SK-MEL-5 (cell line): ENCODE measurements around the gene TFRC. TPM values are rescaled to one million over a fixed set of nuclear protein-coding genes. Genes with fewer than 3 reads are reported as not detected.
"Not testable (repeated sequence)": the region's sequence is repeated elsewhere in the genome, so short reads cannot be mapped to it uniquely, and the experiment has no call there.

Experiments
- DNase-seq: peaks from one replicate; pipeline ENCODE4 v3.0.0-alpha.2; 2016; ENCODE audit warnings: low read depth, low spot score
- in situ Hi-C: cut with HindIII; loops from 2 replicates; pipeline ENCODE4 v1.10.0; 2016; ENCODE audit warnings: low sequenced_read_pairs, high pct_unique_total_duplicates, low pct_unique_long_range_greater_than_20kb
- total RNA-seq: library from RNA; depleted of rRNA; stranded (reverse); fragments of >200 nt; shearing (Covaris generic); gene quantifications from 2 replicates; pipeline ENCODE4 v1.2.3, GENCODE V29; 2014

TFRC gene
- total RNA-seq, 1 experiment from 2014 or later = 331 TPM

DNA sequence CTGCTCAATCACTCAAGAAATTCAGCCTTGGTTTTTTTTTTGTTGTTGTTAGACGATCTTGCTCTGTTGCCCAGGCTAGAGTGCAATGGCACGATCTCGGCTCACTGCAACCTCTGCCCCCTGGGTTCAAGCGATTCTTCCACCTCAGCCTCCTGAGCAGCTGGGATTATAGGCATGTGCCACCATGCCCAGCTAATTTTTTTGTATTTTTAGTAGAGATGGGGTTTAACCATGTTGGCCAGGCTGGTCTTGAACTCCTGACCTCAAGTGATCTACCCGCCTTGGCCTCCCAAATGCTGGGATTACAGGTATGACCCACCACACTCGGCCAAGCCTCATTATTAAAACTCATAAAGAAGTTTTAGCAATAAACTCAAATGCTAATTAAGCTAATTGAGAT, 25.5 kb downstream of the TFRC start:
- in situ Hi-C loops, DNase-seq: not testable (repeated sequence)

DNA sequence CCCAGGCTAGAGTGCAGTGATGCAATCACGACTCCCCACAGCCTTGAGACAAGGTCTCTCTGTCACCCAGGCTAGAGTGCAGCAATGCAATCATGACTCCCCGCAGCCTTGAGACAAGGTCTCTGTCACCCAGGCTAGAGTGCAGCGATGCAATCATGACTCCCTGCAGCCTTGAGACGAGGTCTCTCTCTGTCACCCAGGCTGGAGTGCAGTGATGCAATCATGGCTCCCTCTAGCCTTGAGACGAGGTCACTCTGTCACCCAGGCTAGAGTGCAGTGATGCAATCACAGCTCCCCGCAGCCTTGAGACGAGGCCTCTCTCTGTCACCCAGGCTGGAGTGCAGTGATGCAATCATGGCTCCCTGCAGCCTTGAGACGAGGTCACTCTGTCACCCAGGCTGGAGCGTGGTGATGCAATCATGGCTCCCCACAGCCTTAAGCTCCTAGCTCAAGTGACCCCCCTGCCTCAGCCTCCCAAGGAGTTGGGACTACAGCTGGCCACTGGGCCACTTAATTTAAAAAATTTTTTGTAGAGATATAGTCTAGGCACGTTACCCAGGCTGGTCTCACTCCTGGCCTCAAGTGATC, 26.1 kb downstream of the TFRC start:
- DNase-seq = no peak

DNA sequence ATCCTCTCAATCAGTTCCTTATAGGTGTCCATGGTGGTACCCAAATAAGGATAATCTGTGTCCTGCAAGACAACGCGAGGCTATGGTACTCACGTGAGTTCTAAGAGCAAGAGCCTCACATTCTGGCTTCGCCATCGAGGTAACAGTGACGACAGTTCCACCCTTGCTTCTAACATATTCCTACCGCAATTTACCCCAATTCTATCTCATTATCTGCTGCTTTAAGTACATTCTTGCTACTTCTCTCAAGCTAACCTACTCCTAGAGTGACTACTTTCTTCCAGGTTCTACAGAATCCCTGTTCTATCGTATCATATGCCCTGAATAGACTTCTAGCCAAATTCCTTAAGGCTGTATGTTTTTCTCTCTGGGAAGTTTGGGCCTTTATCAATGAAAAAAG, 26.6 kb downstream of the TFRC start:
- no peak for DNase-seq
- in situ Hi-C loops = no loop called here

More for the DNA sequence above, 26.1 kb downstream of the TFRC start:
- in situ Hi-C loops = no loop called here

DNA sequence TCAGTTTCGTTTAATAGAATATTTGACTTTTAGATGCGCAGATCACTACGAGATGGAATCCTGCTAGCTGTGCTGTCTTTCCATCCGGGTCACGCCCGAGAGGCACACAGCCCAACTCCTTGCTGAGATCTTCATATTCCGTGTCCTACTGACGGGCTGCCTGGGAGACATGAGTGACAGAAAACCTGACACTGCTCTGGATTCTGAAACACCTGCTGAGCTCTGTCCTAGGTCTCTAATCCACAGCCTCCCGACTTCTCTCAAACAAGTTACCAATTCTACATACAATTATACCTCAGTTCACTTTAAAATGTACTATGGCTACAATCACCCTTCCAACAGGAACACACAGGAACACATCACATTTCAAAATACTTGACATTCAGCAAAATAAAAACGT, 27.2 kb downstream of the TFRC start:
- in situ Hi-C loops = no loop called here
- DNase-seq = no peak

DNA sequence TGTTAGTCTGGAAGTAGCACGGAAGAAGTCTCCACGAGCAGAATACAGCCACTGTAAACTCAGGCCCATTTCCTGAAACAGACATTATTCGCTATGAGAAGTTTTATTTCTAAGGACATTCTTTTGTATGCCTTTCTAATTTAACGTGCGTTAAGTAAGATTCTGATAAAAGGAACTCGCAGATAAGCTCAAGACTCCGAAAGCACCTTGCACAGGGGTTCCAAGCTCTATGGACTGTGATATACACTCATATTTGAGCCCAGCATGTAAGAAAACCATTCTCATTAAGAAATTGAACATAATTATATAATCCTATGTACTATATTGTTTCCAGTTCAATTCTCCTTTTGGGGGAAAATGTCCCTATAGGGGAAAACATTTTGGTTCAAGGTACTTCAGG, 28.4 kb downstream of the TFRC start:
- DNase-seq = no peak
- in situ Hi-C loops = no loop called here

DNA sequence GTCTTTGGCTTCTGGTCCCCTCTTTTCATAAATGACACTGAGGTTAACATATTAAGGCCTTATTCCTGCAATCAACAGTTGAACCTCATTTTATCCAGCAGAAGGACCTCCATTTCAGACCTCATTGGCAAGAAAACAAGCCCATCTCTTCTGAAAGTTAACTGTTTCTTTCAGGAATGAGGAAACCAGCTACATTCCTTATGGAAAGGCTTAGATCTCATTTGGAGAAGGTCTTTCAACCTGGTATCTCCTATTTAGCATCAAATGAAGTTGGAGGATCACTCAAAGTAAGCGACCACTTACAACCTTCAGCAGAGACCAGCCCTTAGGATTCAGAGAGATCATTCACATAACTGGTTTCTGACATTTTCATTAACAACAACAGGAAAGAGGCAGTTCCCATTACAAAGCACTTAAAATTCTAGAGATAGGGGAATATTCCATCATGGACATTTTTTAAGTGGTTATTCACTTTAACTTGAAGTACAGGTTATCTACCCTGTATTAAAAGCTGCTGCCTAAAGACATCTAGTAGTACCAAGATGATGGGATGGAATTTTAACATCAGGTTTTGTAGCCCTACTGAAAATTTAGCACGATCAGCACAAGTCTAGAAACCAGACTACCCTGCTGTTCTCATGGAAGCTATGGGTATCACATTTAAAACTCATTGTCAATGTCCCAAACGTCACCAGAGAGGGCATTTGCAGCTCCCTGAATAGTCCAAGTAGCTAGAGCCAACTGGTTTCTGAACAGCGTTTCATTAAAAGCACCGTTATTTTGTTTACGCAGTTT, 30.4 kb downstream of the TFRC start:
- in situ Hi-C loops = no loop called here

DNA sequence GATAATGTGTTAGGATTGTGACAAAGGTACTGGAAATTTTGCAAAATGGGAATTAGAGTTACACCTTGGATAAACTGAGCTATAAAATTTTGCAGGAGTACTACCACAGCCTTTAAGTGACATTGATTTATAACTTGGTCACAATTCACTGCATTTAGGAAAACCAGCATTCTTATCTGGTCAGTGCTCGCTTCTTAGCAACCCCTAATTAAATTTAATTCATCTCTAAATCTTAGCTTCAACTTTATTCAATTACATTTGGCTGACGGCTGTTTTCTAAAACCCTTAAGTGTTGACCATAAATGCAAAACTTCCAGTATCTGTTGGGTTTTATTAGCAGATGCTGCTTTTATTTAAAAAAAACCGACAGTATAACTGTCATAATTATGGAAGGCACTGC, 31.3 kb downstream of the TFRC start:
- in situ Hi-C loops = no loop called here
- no peak for DNase-seq

More for the DNA sequence above, 30.4 kb downstream of the TFRC start:
- DNase-seq = no peak

DNA sequence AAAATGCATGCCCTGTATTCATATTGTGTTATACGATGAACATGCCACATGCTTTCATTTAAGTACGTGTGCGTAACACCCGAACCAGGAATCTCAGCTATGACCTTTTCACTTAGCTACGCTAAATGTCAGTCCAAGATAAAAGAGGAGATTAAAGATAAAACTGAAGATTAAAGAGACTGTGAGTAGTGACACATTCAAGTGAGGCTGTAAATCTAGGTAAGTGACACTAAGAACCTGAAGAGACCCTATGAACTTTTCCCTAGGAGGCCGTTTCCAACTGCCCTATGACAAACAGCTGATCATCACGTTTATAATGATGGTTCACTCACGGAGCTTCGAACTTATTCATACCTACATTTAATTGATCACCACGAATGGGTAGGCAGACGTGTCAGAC, 32.2 kb downstream of the TFRC start:
- in situ Hi-C loops = no loop called here
- DNase-seq = no peak

DNA sequence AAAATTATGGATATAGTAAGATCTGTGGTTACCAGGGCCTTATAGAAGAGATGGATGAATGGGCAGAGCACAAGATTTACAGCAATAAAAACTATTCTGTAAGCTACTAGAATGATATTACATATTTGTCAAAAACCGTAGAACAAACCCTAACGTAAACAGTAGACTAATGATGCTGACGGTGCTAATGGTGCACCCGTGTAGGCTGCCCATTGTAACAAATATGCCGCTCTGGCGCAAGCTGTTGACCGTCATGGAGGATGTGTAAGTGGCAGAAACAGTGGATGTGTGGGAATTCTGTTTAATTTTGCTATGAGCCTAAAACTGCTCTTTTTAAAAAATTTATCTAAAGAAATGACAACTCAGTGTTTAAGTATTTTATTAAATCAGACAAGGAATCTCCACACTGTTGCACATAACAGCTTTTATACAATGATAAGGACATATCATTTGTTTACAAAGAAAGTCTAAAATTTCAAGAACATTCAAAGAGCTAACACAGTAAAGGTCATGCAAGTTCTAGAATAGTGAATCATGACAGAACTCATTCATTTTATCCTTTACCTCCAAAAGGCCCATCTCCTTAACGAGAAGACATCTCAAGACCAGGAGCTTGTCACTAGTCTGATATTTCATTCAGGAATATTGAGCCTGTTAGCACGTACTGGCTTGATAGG, 32.8 kb downstream of the TFRC start:
- in situ Hi-C loops = no loop called here
- no peak for DNase-seq

DNA sequence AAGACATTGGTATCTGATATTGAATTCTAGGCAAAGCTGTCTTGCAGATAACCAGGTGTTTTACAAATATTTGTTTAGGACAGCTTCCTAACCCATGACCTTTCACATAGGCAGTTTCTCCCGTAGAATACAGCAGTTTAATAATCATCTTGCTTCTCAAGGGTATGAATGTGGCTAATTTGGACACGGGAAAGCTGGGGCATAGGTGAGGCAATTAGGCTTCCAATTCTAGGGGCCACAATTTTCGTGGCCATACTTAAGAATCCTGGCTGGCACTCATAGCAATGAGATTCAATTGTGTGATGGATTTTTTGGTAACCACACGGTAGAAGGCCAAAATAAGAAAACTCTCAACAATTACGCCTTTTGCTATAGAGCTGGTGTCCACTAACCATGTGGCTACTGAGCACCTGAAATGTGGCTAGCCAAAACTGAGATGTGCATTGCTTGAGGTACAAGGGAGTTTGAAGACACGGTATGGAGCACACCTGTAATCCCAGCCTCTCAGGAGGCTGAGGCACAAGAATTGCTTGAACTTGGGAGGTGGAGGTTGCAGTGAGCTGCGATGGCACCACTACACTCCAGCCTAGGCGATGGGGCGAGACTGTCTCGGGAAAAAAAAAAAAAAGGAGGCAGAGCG, 34.4 kb downstream of the TFRC start:
- DNase-seq = no peak

DNA sequence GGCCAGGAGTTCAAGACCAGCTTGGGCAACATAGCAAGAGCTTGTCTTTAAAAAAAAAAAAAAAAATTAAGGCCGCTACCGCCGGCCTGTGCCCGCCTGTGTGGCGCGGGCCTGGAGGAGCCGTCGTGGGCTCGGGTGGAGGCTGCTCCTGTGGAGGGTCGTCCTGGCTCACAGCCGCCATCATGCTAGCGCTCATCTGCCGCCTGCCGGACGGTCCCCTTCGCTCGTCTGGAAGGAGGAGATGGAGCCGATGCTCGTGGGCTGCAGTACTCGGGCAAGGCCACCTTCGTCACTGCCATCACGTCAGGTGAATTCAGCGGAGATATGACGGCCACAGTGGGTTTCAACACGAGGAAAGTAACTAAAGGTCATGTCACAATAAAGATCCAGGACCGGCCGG, 37.4 kb downstream of the TFRC start:
- DNase-seq = no peak
- in situ Hi-C loops = no loop called here

More for the DNA sequence above, 34.4 kb downstream of the TFRC start:
- in situ Hi-C loops = no loop called here

DNA sequence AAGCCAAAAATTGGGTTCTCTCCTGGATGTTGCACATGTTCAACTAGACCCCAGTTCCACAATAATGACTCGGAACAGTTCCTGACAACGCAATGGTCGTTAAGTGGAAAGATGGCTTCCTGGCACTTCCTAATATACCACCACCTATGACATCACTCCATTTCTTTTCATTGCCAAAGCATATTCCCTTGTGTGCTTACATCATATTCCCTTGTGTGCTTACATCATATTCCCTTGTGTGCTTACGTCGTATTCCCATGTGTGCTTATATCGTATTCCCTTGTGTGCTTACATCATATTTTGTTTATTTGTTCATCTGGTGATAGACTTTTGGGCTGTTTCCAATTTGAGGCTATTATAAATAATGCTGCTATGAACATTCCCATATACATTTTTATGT, 39.2 kb downstream of the TFRC start:
- in situ Hi-C loops = no loop called here
- DNase-seq = no peak

DNA sequence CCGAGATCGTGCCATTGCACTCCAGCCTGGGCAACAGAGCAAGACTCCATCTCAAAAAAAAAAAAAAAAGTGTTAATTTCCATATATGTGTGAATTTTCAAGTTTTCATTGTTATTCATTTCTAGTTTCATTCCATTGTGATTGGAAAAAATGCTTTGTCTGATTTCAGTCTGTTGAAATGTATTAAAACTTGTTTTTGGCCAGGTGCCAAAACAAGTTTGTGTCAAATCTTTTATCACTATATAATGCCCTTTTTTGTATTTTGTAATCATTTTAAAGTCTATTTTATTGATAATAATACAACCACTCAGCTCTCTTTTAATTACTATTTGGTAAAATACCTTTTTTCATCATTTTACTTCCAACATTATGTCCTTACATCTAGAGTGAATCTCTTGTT, 42.5 kb downstream of the TFRC start:
- DNase-seq = no peak
- in situ Hi-C loops = no loop called here

DNA sequence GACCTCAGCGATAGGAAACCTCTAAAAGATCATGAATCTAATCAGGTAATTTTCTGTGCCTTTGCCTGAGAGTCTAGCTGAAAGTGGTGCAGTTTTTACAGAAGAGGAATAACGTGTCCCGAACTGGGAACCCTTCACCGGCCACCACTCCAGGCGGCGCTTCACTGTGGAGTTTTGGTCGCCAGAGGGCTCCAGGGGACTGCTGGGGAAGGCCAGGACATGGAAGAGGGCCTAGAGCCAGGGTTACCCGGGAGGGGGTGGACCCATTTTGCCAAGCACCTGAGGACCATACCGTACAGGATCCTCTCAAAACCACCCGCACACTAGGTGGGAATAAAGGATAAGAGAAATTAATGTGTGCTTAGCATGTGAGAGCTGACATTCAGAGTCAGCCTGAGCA, 55.8 kb downstream of the TFRC start:
- DNase-seq = peak; percentile 61
- in situ Hi-C loops = not testable (repeated sequence)

DNA sequence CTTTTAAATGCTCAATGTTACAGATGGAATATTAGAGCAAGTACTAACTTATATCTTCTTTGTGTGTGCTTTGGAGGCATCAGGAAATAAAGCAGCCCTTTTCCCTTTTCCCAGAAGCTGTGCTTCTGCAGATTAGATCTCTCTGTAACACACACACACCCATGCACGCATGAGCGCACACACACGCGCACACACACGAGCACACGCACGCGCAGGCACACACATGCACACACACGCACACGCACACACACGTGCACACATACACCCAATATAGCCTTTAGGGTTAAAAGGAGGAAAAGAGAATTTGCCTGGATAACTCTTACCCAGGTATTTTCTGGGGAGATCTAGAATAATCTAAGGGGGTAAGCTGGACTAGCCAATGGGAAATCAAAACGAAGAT, 56.9 kb downstream of the TFRC start:
- in situ Hi-C loops = no loop called here
- DNase-seq = no peak

DNA sequence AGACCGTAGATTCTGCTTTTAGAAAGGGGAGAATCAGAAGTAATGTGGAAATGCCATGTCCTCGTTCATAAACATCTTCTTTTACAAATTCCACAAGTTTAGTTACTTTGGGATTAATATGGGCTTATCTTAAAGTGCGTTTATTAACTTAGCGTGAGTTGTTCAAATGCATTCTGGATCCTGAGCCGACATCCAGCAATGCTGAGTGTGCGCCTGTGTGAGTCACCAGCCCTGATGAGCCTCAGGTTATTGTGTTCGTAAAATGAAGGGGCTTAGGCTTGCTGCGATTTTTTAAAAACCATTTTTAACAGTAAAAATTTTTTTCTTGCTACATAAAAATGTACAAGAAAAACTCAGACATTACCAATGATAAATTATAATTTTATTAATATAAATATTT, 57.9 kb downstream of the TFRC start:
- in situ Hi-C loops = no loop called here
- DNase-seq = no peak

DNA sequence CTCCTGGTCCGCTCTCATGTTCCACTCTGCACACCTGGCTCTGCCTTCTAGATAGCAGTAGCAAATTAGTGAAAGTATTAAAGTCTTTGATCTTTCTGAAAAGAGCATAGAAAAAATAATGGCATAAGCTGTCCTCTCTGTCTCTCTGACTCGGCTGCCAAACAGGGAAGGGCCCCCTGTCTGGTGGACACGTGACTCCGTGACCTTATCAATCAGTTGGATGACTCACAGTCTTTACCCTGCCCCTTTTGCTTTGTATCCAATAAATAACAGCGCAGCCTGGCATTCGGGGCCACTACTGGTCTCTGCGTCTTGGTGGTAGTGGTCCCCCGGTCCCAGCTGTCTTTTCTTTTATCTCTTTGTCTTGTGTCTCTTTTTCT, 59.4 kb downstream of the TFRC start:
- DNase-seq = peak; percentile 19
- in situ Hi-C loops = not testable (repeated sequence)

DNA sequence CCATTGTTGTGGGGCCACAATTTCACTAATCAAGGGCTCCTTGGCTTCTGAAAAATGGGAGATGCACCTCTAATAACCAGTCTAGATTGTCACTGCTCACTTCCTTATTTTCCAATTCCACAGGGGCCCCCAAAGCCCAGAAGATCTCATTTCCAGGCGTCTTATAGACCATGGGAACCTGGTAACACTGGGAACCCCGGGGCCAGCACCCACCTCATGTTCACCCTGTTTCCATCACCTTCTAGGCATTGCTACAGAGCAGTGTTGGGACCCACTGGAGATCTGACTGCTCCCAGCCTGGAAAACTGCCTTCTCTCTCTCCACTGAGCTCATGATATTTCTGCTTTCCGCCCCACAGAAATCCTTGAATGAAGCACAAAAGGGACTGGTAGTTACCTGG, 61.5 kb downstream of the TFRC start:
- in situ Hi-C loops = no loop called here

More for the DNA sequence above, 61.5 kb downstream of the TFRC start:
- DNase-seq = no peak
